HEK293T (cell line): ENCODE measurements around the gene OXNAD1.

Source experiments
- CTCF ChIA-PET: fragments of 350-600 bp; formaldehyde crosslinking; extraction: SDS; loops from one replicate; lab custom pipeline; 2021; ENCODE audit warnings: antibody characterized with exemption, inconsistent platforms; lab: Yijun Ruan, JAX
- POLR2A ChIA-PET: fragments of 350-600 bp; formaldehyde crosslinking; extraction: SDS; loops from one replicate; lab custom pipeline; 2020; ENCODE audit warnings: antibody characterized with exemption, inconsistent platforms; lab: Yijun Ruan, JAX
- DNase-seq: peaks from one replicate; pipeline ENCODE4 v3.0.0; 2012; ENCODE audit warnings: mixed read lengths; ENCODE audit errors: extremely low spot score
- ARNT ChIP-seq: fragments of 450-650 bp; IDR thresholded peaks from 2 replicates; pipeline ENCODE4 v1.6.1; 2017; ENCODE audit warnings: mild to moderate bottlenecking
- BHLHE40 ChIP-seq: fragments of 450-650 bp; IDR thresholded peaks from 2 replicates; pipeline ENCODE4 v1.6.1; 2016; ENCODE audit warnings: mild to moderate bottlenecking, moderate library complexity, borderline replicate concordance
- CTBP1 ChIP-seq: fragments of 450-650 bp; IDR thresholded peaks from 2 replicates; pipeline ENCODE4 v1.6.1; 2016; ENCODE audit warnings: borderline replicate concordance
- ELF4 ChIP-seq: fragments of 450-650 bp; IDR thresholded peaks from 2 replicates; pipeline ENCODE4 v1.6.1; 2017; ENCODE audit warnings: antibody characterized with exemption
- FOXA1 ChIP-seq: fragments of 450-650 bp; IDR thresholded peaks from 2 replicates; pipeline ENCODE4 v1.6.1; 2016; ENCODE audit warnings: mild to moderate bottlenecking
- FOXK2 ChIP-seq: fragments of 450-650 bp; IDR thresholded peaks from 2 replicates; pipeline ENCODE4 v1.6.1; 2016; ENCODE audit warnings: mild to moderate bottlenecking
- FOXM1 ChIP-seq: fragments of 450-650 bp; IDR thresholded peaks from 2 replicates; pipeline ENCODE4 v1.6.1; 2017; ENCODE audit warnings: mild to moderate bottlenecking, borderline replicate concordance
- HDGF ChIP-seq: fragments of 450-650 bp; IDR thresholded peaks from 2 replicates; pipeline ENCODE4 v1.6.1; 2017; ENCODE audit warnings: antibody characterized with exemption, borderline replicate concordance
- L3MBTL2 ChIP-seq: fragments of 450-650 bp; conservative IDR thresholded peaks from 2 replicates; pipeline ENCODE4 v1.6.1; 2016; ENCODE audit warnings: mild to moderate bottlenecking
- LEF1 ChIP-seq: fragments of 450-650 bp; IDR thresholded peaks from 2 replicates; pipeline ENCODE4 v1.6.1; 2017; ENCODE audit warnings: mild to moderate bottlenecking, borderline replicate concordance
- NFRKB ChIP-seq: fragments of 450-650 bp; IDR thresholded peaks from 2 replicates; pipeline ENCODE4 v1.6.1; 2016; ENCODE audit warnings: mild to moderate bottlenecking, moderate library complexity
- PKNOX1 ChIP-seq: fragments of 450-650 bp; IDR thresholded peaks from 2 replicates; pipeline ENCODE4 v1.6.1; 2016
- SP1 ChIP-seq: fragments of 450-650 bp; IDR thresholded peaks from 2 replicates; pipeline ENCODE4 v1.6.1; 2017
- SUZ12 ChIP-seq: fragments of 450-650 bp; IDR thresholded peaks from 2 replicates; pipeline ENCODE4 v1.6.1; 2016; ENCODE audit warnings: mild to moderate bottlenecking
- TARDBP ChIP-seq: fragments of 450-650 bp; IDR thresholded peaks from 2 replicates; pipeline ENCODE4 v1.6.1; 2016
- ZNF384 ChIP-seq: fragments of 450-650 bp; IDR thresholded peaks from 2 replicates; pipeline ENCODE4 v1.6.1; 2016

The OXNAD1 gene

GRCh38 chr3:16311960-16312451 lies 47.0 kb downstream of the OXNAD1 start:
- DNase-seq = no peak
- TF ChIP-seq CTBP1 (no peak), TARDBP (no peak), ELF4 (no peak), SUZ12 (no peak), ZNF384 (no peak), SP1 (no peak), NFRKB (no peak), FOXA1 (no peak), HDGF (no peak), L3MBTL2 (no peak), ARNT (no peak)
- ChIA-PET CTCF (no interaction called here), POLR2A (no interaction called here)

GRCh38 chr3:16313886-16314645 lies 49.1 kb downstream of the OXNAD1 start:
- ChIA-PET POLR2A (no interaction called here), CTCF (no interaction called here)
- TF ChIP-seq LEF1 = no peak
- TF ChIP-seq TARDBP = no peak
- TF ChIP-seq PKNOX1 = no peak
- no peak for TF ChIP-seq ZNF384
- TF ChIP-seq FOXM1 = no peak
- no peak for TF ChIP-seq BHLHE40
- no peak for TF ChIP-seq CTBP1
- TF ChIP-seq FOXK2 = no peak
- no peak for TF ChIP-seq SP1
- no peak for TF ChIP-seq SUZ12
- no peak for TF ChIP-seq HDGF
- TF ChIP-seq ARNT = no peak
- DNase-seq = no peak

GRCh38 chr3:16315623-16316022 lies 50.6 kb downstream of the OXNAD1 start:
- DNase-seq = no peak
- CTCF ChIA-PET = no interaction called here
- POLR2A ChIA-PET = no interaction called here
- TF ChIP-seq CTBP1 (no peak), ZNF384 (no peak), TARDBP (no peak), L3MBTL2 (no peak), ARNT (no peak), HDGF (no peak), ELF4 (no peak)

GRCh38 chr3:16316396-16316795 lies 51.4 kb downstream of the OXNAD1 start:
- DNase-seq = no peak
- CTCF ChIA-PET = no interaction called here
- POLR2A ChIA-PET = no interaction called here
- TF ChIP-seq SP1 (no peak), ZNF384 (no peak), ARNT (no peak), SUZ12 (no peak), ELF4 (no peak), PKNOX1 (no peak), CTBP1 (no peak), LEF1 (no peak), TARDBP (no peak), FOXK2 (no peak), L3MBTL2 (no peak), BHLHE40 (no peak), NFRKB (no peak)

GRCh38 chr3:16316847-16317560 lies 52.0 kb downstream of the OXNAD1 start:
- TF ChIP-seq FOXA1 (no peak), NFRKB (no peak), SUZ12 (no peak), ARNT (no peak), L3MBTL2 (no peak), ZNF384 (no peak), BHLHE40 (no peak), TARDBP (no peak), HDGF (no peak), PKNOX1 (no peak), FOXM1 (no peak), FOXK2 (no peak), SP1 (no peak), CTBP1 (no peak), LEF1 (no peak), ELF4 (no peak)
- ChIA-PET CTCF (no interaction called here), POLR2A (no interaction called here)
- no peak for DNase-seq

- DNase-seq = no peak
- ChIA-PET POLR2A (no interaction called here), CTCF (no interaction called here)
- TF ChIP-seq ZNF384 = no peak
- TF ChIP-seq SP1 = no peak
- no peak for TF ChIP-seq FOXK2
- no peak for TF ChIP-seq SUZ12
- TF ChIP-seq L3MBTL2 = no peak
- no peak for TF ChIP-seq TARDBP
- no peak for TF ChIP-seq FOXA1
- no peak for TF ChIP-seq ARNT
- no peak for TF ChIP-seq LEF1
- no peak for TF ChIP-seq BHLHE40
- no peak for TF ChIP-seq ELF4
- no peak for TF ChIP-seq CTBP1
These were observed 52.5 kb downstream of the OXNAD1 start for GRCh38 chr3:16317561-16317945.
